Subcutaneous adipose tissue (tissue), 4 donors: ENCODE measurements around the gene C1orf74. TPM values are rescaled to one million over a fixed set of nuclear protein-coding genes. Genes with fewer than 3 reads are reported as not detected.

ENCODE experiments used
- CTCF ChIP-seq: fragments of 450-650 bp; IDR thresholded peaks from one replicate; pipeline ENCODE4 v1.5.1; 2016; ENCODE audit warnings: low read depth, mild to moderate bottlenecking, control low read depth, antibody characterized with exemption, moderate library complexity
- total RNA-seq, 4 donors: library from RNA; depleted of rRNA; stranded (reverse); fragments of >200 nt; gene quantifications; one replicate each; pipeline ENCODE4 v1.1.0, GENCODE V29; 2016

C1orf74 gene
- total RNA-seq, 4 donors from 2014 or later = 1.1 to 2.0 (median 1.4) TPM

- no peak for TF ChIP-seq CTCF
Observed at GRCh38 chr1:209741193-209741592, 43.2 kb downstream of the C1orf74 start.

DNA sequence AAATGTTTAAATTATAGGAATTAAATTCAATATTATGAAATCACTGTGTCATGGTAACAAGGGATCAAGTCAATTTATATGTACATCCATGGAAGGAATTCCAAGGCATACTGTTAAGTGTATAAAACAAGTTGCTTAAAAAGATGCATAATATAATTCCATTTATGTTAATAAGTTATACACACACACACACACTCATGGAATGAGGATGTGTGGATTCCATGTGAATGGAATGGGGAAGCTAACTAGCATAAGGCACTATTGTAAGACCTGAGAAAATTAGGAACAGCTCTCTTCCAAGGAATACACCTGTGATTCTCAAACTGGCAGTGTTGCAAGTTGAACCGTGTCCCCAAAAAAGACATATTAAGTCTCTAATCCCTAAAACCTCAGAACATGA lies 46.1 kb downstream of the C1orf74 start:
- no peak for TF ChIP-seq CTCF

DNA sequence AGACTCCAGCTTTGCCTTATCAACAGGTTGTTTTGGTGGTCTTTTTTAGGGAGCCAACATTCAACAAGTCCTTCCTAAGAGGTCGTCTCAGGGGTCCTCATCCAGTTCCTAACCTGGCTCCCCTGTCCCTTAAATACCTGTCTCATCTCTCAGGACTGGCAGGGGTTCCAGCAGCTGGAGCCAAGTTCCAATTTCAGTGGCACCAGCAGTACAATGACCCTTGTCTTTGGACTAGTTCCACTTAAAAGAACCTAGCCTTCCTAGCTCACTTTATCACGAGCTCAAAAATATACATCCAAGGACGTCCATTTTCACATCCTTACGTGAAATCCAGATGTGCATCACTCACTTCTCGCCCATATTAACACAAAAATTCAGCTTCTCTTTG lies 47.2 kb downstream of the C1orf74 start:
- no peak for TF ChIP-seq CTCF

GRCh38 chr1:209736490-209737117 lies 47.8 kb downstream of the C1orf74 start:
- no peak for TF ChIP-seq CTCF

- TF ChIP-seq CTCF = no peak
Observed at GRCh38 chr1:209733409-209734192, 50.8 kb downstream of the C1orf74 start.

- no peak for TF ChIP-seq CTCF
Observed at GRCh38 chr1:209732725-209733124, 51.6 kb downstream of the C1orf74 start.

- TF ChIP-seq CTCF = no peak
Observed at GRCh38 chr1:209729436-209729835, 54.9 kb downstream of the C1orf74 start.

Other genes with a start within 250 kb of the C1orf74 start
- gene CAMK1G, start 200.8 kb downstream of the C1orf74 start, total RNA-seq = under 1 TPM in 1 of 4 donors, not detected in 3; 0.51 TPM
- 10 to 100 TPM in 3 of 4 donors, 1 to 10 TPM in 1; 5.5 to 32.4 (median 21.3) TPM for gene LAMB3, start 132.1 kb downstream of the C1orf74 start, total RNA-seq
- 1,000 to 10,000 TPM in 3 of 4 donors, 100 to 1,000 TPM in 1; 926 to 3,115 (median 1,789) TPM for gene G0S2, start 109.1 kb downstream of the C1orf74 start, total RNA-seq
- 100 to 1,000 TPM in 1 of 4 donors, 10 to 100 TPM in 2, 1 to 10 TPM in 1; 2.1 to 165 (median 45.8) TPM for gene HSD11B1, start 79.7 kb downstream of the C1orf74 start, total RNA-seq
- gene TRAF3IP3, start 28.5 kb downstream of the C1orf74 start, total RNA-seq = 10 to 100 TPM in 1 of 4 donors, 1 to 10 TPM in 2, under 1 TPM in 1; 0.94 to 10.7 (median 3.1) TPM
- gene IRF6, start 21.6 kb upstream of the C1orf74 start, total RNA-seq = 1 to 10 TPM in 3 of 4 donors, under 1 TPM in 1; 0.38 to 2.0 (median 1.6) TPM
- 1 to 10 TPM; 5.3 to 9.5 (median 8.6) TPM for gene UTP25, start 43.4 kb upstream of the C1orf74 start, total RNA-seq
- not detected for gene SYT14, start 153.7 kb upstream of the C1orf74 start, total RNA-seq